ENCODE measurements around the gene PKDCC.

- TF ChIP-seq BHLHE40 (IDR thresholded peaks at IDR 0.05; ENCODE audit: borderline replicate concordance in 1 of 2, low read depth in 2 of 2, low read length in 1 of 2) = no peak
- TF ChIP-seq MYC (IDR thresholded peaks at IDR 0.05; ENCODE audit: insufficient read depth, insufficient read length, insufficient replicate concordance, low read length, severe bottlenecking) = no peak
- TF ChIP-seq CTCF (IDR thresholded peaks at IDR 0.05 in 2 of 3, conservative IDR thresholded peaks at IDR 0.05 in 1 of 3; ENCODE audit: control insufficient read depth in 2 of 3, extremely low read depth in 1 of 3, insufficient read depth in 1 of 3, low read depth in 3 of 3, low read length in 3 of 3) = no peak
- no peak for TF ChIP-seq JUND (IDR thresholded peaks at IDR 0.05; ENCODE audit: low read depth, low read length)
- TF ChIP-seq POLR2A (IDR thresholded peaks at IDR 0.05; ENCODE audit: low read depth, low read length) = no peak
Measured at GRCh38 chr2:42009657-42010580, 37.9 kb upstream of the PKDCC start.
